ENCODE measurements around the gene MAD1L1. TPM values are rescaled to one million over a fixed set of nuclear protein-coding genes. Genes with fewer than 3 reads are reported as not detected.

Gene MAD1L1
- total and polyA plus RNA-seq, 11 donors = 11.1 to 29.7 (median 20.9) TPM

GRCh38 chr7:2196381-2197378, 36.1 kb downstream of the MAD1L1 start:
- Histone ChIP-seq H3K9me3 (peaks cover 0 to 10% (median 0%) of the 10 kb centered on the region in 12 donors), H3K36me3 (peaks cover 0 to 42% (median 7%) of the 10 kb centered on the region in 9 donors), H3K27ac (peak overlapping the region in 10 of 12 donors; percentile 14 to 66 (median 45)), H3K4me1 (peaks cover 0 to 29% (median 15%) of the 10 kb centered on the region in 12 donors), H3K4me3 (no peak overlapping the region), H3K27me3 (no peaks in the 10 kb centered on the region)
- WGBS, 4 donors = 65 to 77% (median 72%) methylated on average over 31 to 32 of the region's 32 CpGs
- peak in 3 of 4 donors; percentile 8 to 56 (median 42) for ATAC-seq
- peak in 3 of 5 donors; percentile 40 to 48 (median 40) for DNase-seq
- intact Hi-C loops (cut with DNase I) = loop anchor here in 1 of 10 donors (5.0 kb wide), 1 partner anchor 79 kb away; no protein-coding TSS in a partner anchor
- TF ChIP-seq POLR2A (IDR thresholded peaks at IDR 0.05) = no peak
- TF ChIP-seq, protein P1, sequence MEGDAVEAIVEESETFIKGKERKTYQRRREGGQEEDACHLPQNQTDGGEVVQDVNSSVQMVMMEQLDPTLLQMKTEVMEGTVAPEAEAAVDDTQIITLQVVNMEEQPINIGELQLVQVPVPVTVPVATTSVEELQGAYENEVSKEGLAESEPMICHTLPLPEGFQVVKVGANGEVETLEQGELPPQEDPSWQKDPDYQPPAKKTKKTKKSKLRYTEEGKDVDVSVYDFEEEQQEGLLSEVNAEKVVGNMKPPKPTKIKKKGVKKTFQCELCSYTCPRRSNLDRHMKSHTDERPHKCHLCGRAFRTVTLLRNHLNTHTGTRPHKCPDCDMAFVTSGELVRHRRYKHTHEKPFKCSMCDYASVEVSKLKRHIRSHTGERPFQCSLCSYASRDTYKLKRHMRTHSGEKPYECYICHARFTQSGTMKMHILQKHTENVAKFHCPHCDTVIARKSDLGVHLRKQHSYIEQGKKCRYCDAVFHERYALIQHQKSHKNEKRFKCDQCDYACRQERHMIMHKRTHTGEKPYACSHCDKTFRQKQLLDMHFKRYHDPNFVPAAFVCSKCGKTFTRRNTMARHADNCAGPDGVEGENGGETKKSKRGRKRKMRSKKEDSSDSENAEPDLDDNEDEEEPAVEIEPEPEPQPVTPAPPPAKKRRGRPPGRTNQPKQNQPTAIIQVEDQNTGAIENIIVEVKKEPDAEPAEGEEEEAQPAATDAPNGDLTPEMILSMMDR (IDR thresholded peaks at IDR 0.05) = no peak

GRCh38 chr7:2195400-2196246, 37.1 kb downstream of the MAD1L1 start:
- H3K4me3 ChIP-seq = no peak overlapping the region
- no peaks in the 10 kb centered on the region for H3K27me3 ChIP-seq
- peaks cover 0 to 29% (median 15%) of the 10 kb centered on the region in 12 donors for H3K4me1 ChIP-seq
- intact Hi-C loops (cut with DNase I) = loop anchor here in 1 of 10 donors (5.0 kb wide), 1 partner anchor 78 kb away; no protein-coding TSS in a partner anchor
- H3K36me3 ChIP-seq = peaks cover 0 to 41% (median 6%) of the 10 kb centered on the region in 9 donors
- peaks cover 0 to 10% (median 0%) of the 10 kb centered on the region in 12 donors for H3K9me3 ChIP-seq
- peak overlapping the region in 10 of 12 donors; percentile 14 to 66 (median 45) for H3K27ac ChIP-seq
- no peak for TF ChIP-seq POLR2A (IDR thresholded peaks at IDR 0.05)
- TF ChIP-seq, protein P1 (IDR thresholded peaks at IDR 0.05) = no peak
- ATAC-seq (peak; percentile 46 to 73 (median 52)), DNase-seq (peak in 4 of 5 donors; percentile 48 to 81 (median 58))
- 57 to 69% (median 67%) methylated on average over 12 to 13 of the region's 13 CpGs for whole genome bisulfite sequencing, 4 donors

GRCh38 chr7:2193575-2194305, 39.0 kb downstream of the MAD1L1 start:
- Histone ChIP-seq H3K4me3 (no peak overlapping the region), H3K27me3 (no peaks in the 10 kb centered on the region), H3K36me3 (peaks cover 0 to 28% (median 0%) of the 10 kb centered on the region in 9 donors), H3K4me1 (peaks cover 0 to 29% (median 15%) of the 10 kb centered on the region in 12 donors), H3K27ac (no peak overlapping the region), H3K9me3 (peaks cover 0 to 20% (median 0%) of the 10 kb centered on the region in 12 donors)
- TF ChIP-seq POLR2A (IDR thresholded peaks at IDR 0.05) = no peak
- TF ChIP-seq, protein P1 (IDR thresholded peaks at IDR 0.05) = no peak
- no peak for DNase-seq
- 90 to 97% (median 96%) methylated on average over 19 of the region's 19 CpGs for WGBS, 4 donors
- no peak for ATAC-seq
- intact Hi-C loops (cut with DNase I) = no loop called here
